ENCODE results near the gene DOP1A. TPM values are rescaled to one million over a fixed set of nuclear protein-coding genes. Genes with fewer than 3 reads are reported as not detected.

The DOP1A gene
- total and polyA plus RNA-seq, 2 of the 13 experiments (the other 11 are each of a cell fraction or from before 2014, with no cell fraction given), result 5.2 to 16.7 TPM

GRCh38 chr6:83065511-83066192 lies 1.8 kb upstream of the DOP1A start, which contains the start of gene UBE3D (continued):
- TF ChIP-seq GPBP1L1 (CRISPR knock-in tag; IDR thresholded peaks at IDR 0.05) (no peak), TFE3 (CRISPR knock-in tag; IDR thresholded peaks at IDR 0.05) (peak; percentile 99), ZNF782 (CRISPR knock-in tag; IDR thresholded peaks at IDR 0.05; ENCODE audit: borderline replicate concordance) (peak; percentile 83; the same call in 1 of the 2 replicates), HOXA9 (CRISPR knock-in tag; IDR thresholded peaks at IDR 0.05; ENCODE audit: borderline replicate concordance) (no peak), MLLT10 (CRISPR knock-in tag; IDR thresholded peaks at IDR 0.05) (no peak), HNRNPK (IDR thresholded peaks at IDR 0.05; ENCODE audit: low read depth, low read length, poor library complexity, severe bottlenecking) (peak; percentile 20), NFYC (CRISPR knock-in tag; IDR thresholded peaks at IDR 0.05) (peak; percentile 73), ZMAT5 (CRISPR knock-in tag; IDR thresholded peaks at IDR 0.05; ENCODE audit: borderline replicate concordance, low read depth) (no peak), TCF7 (IDR thresholded peaks at IDR 0.05; ENCODE audit: low read depth) (no peak), EHMT2 (IDR thresholded peaks at IDR 0.05; ENCODE audit: borderline replicate concordance, low read depth, low read length) (no peak), ZNF354B (CRISPR knock-in tag; IDR thresholded peaks at IDR 0.05) (peak; percentile 63; the same call in 1 of the 2 replicates), ZNF766 (CRISPR knock-in tag; IDR thresholded peaks at IDR 0.05; ENCODE audit: borderline replicate concordance) (no peak), ATM (IDR thresholded peaks at IDR 0.05; ENCODE audit: borderline replicate concordance) (no peak), E2F5 (CRISPR knock-in tag; conservative IDR thresholded peaks at IDR 0.05) (peak; percentile 95), KDM5B (CRISPR knock-in tag; IDR thresholded peaks at IDR 0.05; ENCODE audit: borderline replicate concordance) (peak; percentile 96; the same call in 1 of the 2 replicates), ZNF446 (CRISPR knock-in tag; IDR thresholded peaks at IDR 0.05) (no peak), SSRP1 (CRISPR knock-in tag; IDR thresholded peaks at IDR 0.05) (no peak), GATAD2A (CRISPR knock-in tag; IDR thresholded peaks at IDR 0.05) (peak; percentile 44), ZNF740 (CRISPR knock-in tag; IDR thresholded peaks at IDR 0.05) (no peak), ZSCAN9 (CRISPR knock-in tag; IDR thresholded peaks at IDR 0.05; ENCODE audit: borderline replicate concordance) (peak; percentile 79; the same call in 1 of the 2 replicates), ZNF713 (CRISPR knock-in tag; IDR thresholded peaks at IDR 0.05) (no peak), JUND (CRISPR knock-in tag; IDR thresholded peaks at IDR 0.05) (no peak), ZNF552 (CRISPR knock-in tag; IDR thresholded peaks at IDR 0.05; ENCODE audit: borderline replicate concordance) (no peak; the same call in 1 of the 2 replicates), NFIB (CRISPR knock-in tag; IDR thresholded peaks at IDR 0.05; ENCODE audit: borderline replicate concordance) (no peak), ZNF546 (CRISPR knock-in tag; conservative IDR thresholded peaks at IDR 0.05) (no peak), SP1 (IDR thresholded peaks at IDR 0.05) (no peak), SP1 (CRISPR knock-in tag; IDR thresholded peaks at IDR 0.05) (peak; percentile 86), NFKBIZ (CRISPR knock-in tag; IDR thresholded peaks at IDR 0.05) (0 out of 2 replicates have a peak, but pooled peaks have one; percentile 56), RXRA (CRISPR knock-in tag; IDR thresholded peaks at IDR 0.05) (peak; percentile 88)
